ENCODE measurements around the gene RPRD1B. TPM values are rescaled to one million over a fixed set of nuclear protein-coding genes. Genes with fewer than 3 reads are reported as not detected.

The RPRD1B gene
- total and polyA plus RNA-seq, 2 of the 8 experiments (the other 6 are each of a cell fraction or from before 2014, with no cell fraction given) = 10.3 to 20.9 TPM

DNA sequence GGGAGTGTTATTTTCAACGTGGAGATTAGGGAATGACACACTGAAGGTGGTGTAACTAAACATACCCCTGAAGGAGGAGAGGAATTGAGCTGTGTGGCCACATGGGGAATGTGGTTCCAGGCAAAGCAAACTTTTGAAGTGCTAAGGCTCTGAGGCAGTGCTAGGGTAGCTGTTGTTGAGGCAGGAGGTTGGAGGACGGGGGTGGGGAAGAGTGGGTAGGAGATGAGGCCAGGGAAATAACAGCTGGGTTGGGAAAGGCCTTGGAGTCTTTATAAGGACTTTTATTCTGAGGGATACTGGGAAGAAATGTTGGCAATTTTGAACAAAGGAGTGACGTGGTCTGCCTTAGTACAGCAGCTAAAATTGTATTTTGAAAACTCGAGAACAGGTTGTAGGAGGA, 13.0 kb downstream of the RPRD1B start:
- H2BK5ac ChIP-seq (ENCODE audit: low read depth, low read length) = peak overlapping the region; percentile 42; the same call in 1 of the 2 replicates
- peaks cover 4% of the 10 kb centered on the region; the same call in 1 of the 2 replicates for H3K79me1 ChIP-seq (ENCODE audit: low read depth, low read length)
- peaks cover 3 to 11% of the 10 kb centered on the region in 2 experiments for H4K20me1 ChIP-seq (replicated peaks in 1 of 2; ENCODE audit: control insufficient read depth in 1 of 2, insufficient read depth in 2 of 2, low read length in 2 of 2)
- H2AFZ ChIP-seq (ENCODE audit: low read length) = no peak overlapping the region
- no peak overlapping the region for H2BK20ac ChIP-seq (ENCODE audit: low read length)
- no peak overlapping the region for H3K4me3 ChIP-seq (ENCODE audit: extremely low read depth in 1 of 4, insufficient read depth in 2 of 4, low read depth in 3 of 4, low read length in 4 of 4)
- H3K9me3 ChIP-seq (ENCODE audit: insufficient read depth in 2 of 2, low read depth in 1 of 2, low read length in 1 of 2) = no peaks in the 10 kb centered on the region
- peaks cover 0 to 80% of the 10 kb centered on the region in 2 experiments; a peak in 3 of 4 replicates for H3K79me2 ChIP-seq (ENCODE audit: control insufficient read depth in 1 of 2, insufficient read depth in 2 of 2, low read length in 2 of 2)
- no peak overlapping the region; the same call in 1 of the 2 replicates for H2AK5ac ChIP-seq (ENCODE audit: low read depth, low read length)
- H4K8ac ChIP-seq (ENCODE audit: extremely low read depth, insufficient read depth, low read length) = no peak overlapping the region
- no peaks in the 10 kb centered on the region for H3K27me3 ChIP-seq (replicated peaks in 1 of 4; ENCODE audit: control insufficient read depth in 3 of 4, extremely low read depth in 1 of 4, insufficient read depth in 3 of 4, low read length in 3 of 4)
- no peak overlapping the region for H3K56ac ChIP-seq (replicated peaks; ENCODE audit: insufficient read length, low read depth, low read length)
- no peak overlapping the region for H3K4ac ChIP-seq (replicated peaks; ENCODE audit: insufficient read length, low read depth, low read length)
- H3K23me2 ChIP-seq (ENCODE audit: low read depth, low read length) = 0 out of 2 replicates have a peak, but pooled peaks cover 2% of the 10 kb centered on the region
- no peak overlapping the region for H3K18ac ChIP-seq (ENCODE audit: extremely low read depth, low read length)
- ChIA-PET POLR2A (ENCODE audit: partially characterized antibody) (interaction anchor here (3.0 kb wide), 1 partner anchor 13 kb away, joined by 20 read pairs; the partner anchor contains the start of genes RPRD1B and TTI1), CTCF (ENCODE audit: partially characterized antibody) (interaction anchor here (0.6 to 2.6 kb wide), 5 partner anchors 9 to 175 kb away, joined by 3 to 12 read pairs (median 3); no protein-coding TSS in a partner anchor)
- no peak for FAIRE-seq
- H4K5ac ChIP-seq (ENCODE audit: insufficient read length, low read depth, low read length) = no peak overlapping the region
- H3K27ac ChIP-seq (ENCODE audit: low read depth, low read length) = no peak overlapping the region
- peak overlapping the region; percentile 18 to 29; a peak in 1 of 4 replicates for H3K4me2 ChIP-seq (ENCODE audit: insufficient read depth in 1 of 2, low read depth in 2 of 2, low read length in 2 of 2)
- H4K91ac ChIP-seq (replicated peaks; ENCODE audit: insufficient read length, low read length) = no peak overlapping the region
- H3K36me3 ChIP-seq (ENCODE audit: control insufficient read depth in 2 of 4, insufficient read depth in 4 of 4, low read length in 3 of 4) = peaks cover 11 to 42% (median 24%) of the 10 kb centered on the region in 4 experiments
- 75% methylated on average over 4 of the region's 4 CpGs; no CpG with 5 or more reads in 1 of the 2 experiments for WGBS, 2 experiments (ENCODE audit: extremely low coverage in 1 of 2, insufficient coverage in 1 of 2, insufficient read length in 1 of 2, insufficient replicate concordance in 2 of 2, low coverage in 1 of 2, low lambda C conversion rate in 2 of 2, missing lambda C conversion rate in 1 of 2)
- no peak overlapping the region for H3K23ac ChIP-seq (ENCODE audit: insufficient read length)
- no peak overlapping the region for H2BK12ac ChIP-seq (ENCODE audit: low read depth, low read length)
- H3K9ac ChIP-seq (replicated peaks in 1 of 4; ENCODE audit: extremely low read depth in 1 of 4, low read depth in 3 of 4, low read length in 3 of 4) = no peak overlapping the region; a peak in 1 of 7 replicates
- H3K4me1 ChIP-seq (replicated peaks in 1 of 4; ENCODE audit: control insufficient read depth in 3 of 4, insufficient read depth in 4 of 4, low read length in 3 of 4) = peaks cover 0 to 11% (median 1%) of the 10 kb centered on the region in 4 experiments; a peak in 3 of 7 replicates
- no peak overlapping the region for H2BK15ac ChIP-seq (ENCODE audit: low read length)
- no peak for DNase-seq (ENCODE audit: low read depth in 1 of 2, low spot score in 2 of 2)
- H3K14ac ChIP-seq (ENCODE audit: insufficient read length) = no peak overlapping the region
- H2BK120ac ChIP-seq (replicated peaks; ENCODE audit: low read depth, low read length) = no peak overlapping the region
